ENCODE data around the gene SIL1. TPM values are rescaled to one million over a fixed set of nuclear protein-coding genes. Genes with fewer than 3 reads are reported as not detected.

Gene SIL1
- total RNA-seq, 1 donor from 2014 or later = 41.6 TPM

DNA sequence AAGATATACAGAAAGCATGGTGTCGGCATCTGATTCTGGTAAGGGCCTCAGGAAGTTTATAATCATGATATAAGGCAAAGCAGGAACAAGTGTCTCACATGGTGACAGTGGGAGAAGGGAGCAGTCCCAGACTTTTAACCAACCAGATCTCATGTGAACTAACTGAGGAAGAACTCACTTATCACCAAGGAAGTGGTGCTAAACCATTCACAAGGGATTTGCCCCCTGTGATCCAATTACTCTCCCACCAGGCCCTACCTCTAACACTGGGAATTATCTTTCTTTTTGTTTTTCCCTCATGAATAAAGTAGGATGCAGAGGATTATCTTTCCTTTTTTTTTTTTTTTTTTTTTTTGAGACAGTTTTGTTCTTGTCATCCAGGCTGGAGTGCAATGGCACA is 199.6 kb downstream of the SIL1 start:
- H4K20me1 ChIP-seq (ENCODE audit: insufficient read depth, low read length) = no peaks in the 10 kb centered on the region
- no peaks in the 10 kb centered on the region for H3K4me1 ChIP-seq (ENCODE audit: insufficient read depth, low read length)
- no peaks in the 10 kb centered on the region for H3K79me2 ChIP-seq (ENCODE audit: insufficient read depth, low read length)
- TF ChIP-seq, protein P1, sequence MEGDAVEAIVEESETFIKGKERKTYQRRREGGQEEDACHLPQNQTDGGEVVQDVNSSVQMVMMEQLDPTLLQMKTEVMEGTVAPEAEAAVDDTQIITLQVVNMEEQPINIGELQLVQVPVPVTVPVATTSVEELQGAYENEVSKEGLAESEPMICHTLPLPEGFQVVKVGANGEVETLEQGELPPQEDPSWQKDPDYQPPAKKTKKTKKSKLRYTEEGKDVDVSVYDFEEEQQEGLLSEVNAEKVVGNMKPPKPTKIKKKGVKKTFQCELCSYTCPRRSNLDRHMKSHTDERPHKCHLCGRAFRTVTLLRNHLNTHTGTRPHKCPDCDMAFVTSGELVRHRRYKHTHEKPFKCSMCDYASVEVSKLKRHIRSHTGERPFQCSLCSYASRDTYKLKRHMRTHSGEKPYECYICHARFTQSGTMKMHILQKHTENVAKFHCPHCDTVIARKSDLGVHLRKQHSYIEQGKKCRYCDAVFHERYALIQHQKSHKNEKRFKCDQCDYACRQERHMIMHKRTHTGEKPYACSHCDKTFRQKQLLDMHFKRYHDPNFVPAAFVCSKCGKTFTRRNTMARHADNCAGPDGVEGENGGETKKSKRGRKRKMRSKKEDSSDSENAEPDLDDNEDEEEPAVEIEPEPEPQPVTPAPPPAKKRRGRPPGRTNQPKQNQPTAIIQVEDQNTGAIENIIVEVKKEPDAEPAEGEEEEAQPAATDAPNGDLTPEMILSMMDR (IDR thresholded peaks at IDR 0.05; ENCODE audit: insufficient read depth, low read depth, low read length) = no peak
- no peak for TF ChIP-seq EZH2 (IDR thresholded peaks at IDR 0.05; ENCODE audit: insufficient read depth, low read length)
- H3K4me3 Mint-ChIP-seq (ENCODE audit: unreplicated experiment) = no peak overlapping the region
- no peak for DNase-seq (ENCODE audit: low read depth)
- no peak overlapping the region for H3K27ac ChIP-seq (ENCODE audit: low read depth, low read length)
- no peak overlapping the region for H3K9ac ChIP-seq (ENCODE audit: low read length)
- no peak overlapping the region for H3K27ac Mint-ChIP-seq (ENCODE audit: unreplicated experiment)
- peaks cover 3% of the 10 kb centered on the region for H3K9me3 Mint-ChIP-seq (ENCODE audit: unreplicated experiment)
- no peaks in the 10 kb centered on the region for H3K36me3 ChIP-seq (ENCODE audit: insufficient read depth, low read length)
- no peaks in the 10 kb centered on the region for H3K9me3 ChIP-seq (ENCODE audit: insufficient read depth, low read depth, low read length)
- H3K4me2 ChIP-seq (ENCODE audit: low read length) = no peak overlapping the region
- H3K4me1 Mint-ChIP-seq (ENCODE audit: low read depth, unreplicated experiment) = no peaks in the 10 kb centered on the region
- no peaks in the 10 kb centered on the region for H3K27me3 ChIP-seq (ENCODE audit: insufficient read depth, low read length)
- FAIRE-seq = no peak
- H3K27me3 Mint-ChIP-seq (ENCODE audit: low read depth, unreplicated experiment) = no peaks in the 10 kb centered on the region
- H2AFZ ChIP-seq (ENCODE audit: low read depth, low read length) = no peak overlapping the region
- H3K36me3 Mint-ChIP-seq (ENCODE audit: low read depth, unreplicated experiment) = peaks cover 8% of the 10 kb centered on the region
- no peak overlapping the region for H3K4me3 ChIP-seq (ENCODE audit: insufficient read depth, low read depth, low read length)

- Histone ChIP-seq H3K4me1 (ENCODE audit: insufficient read depth, low read length) (no peaks in the 10 kb centered on the region), H4K20me1 (ENCODE audit: insufficient read depth, low read length) (no peaks in the 10 kb centered on the region), H3K27me3 (ENCODE audit: insufficient read depth, low read length) (no peaks in the 10 kb centered on the region), H3K79me2 (ENCODE audit: insufficient read depth, low read length) (no peaks in the 10 kb centered on the region), H3K4me3 (ENCODE audit: insufficient read depth, low read depth, low read length) (no peak overlapping the region), H3K4me2 (ENCODE audit: low read length) (no peak overlapping the region), H3K9ac (ENCODE audit: low read length) (no peak overlapping the region), H3K9me3 (ENCODE audit: insufficient read depth, low read depth, low read length) (no peaks in the 10 kb centered on the region), H3K27ac (ENCODE audit: low read depth, low read length) (no peak overlapping the region), H2AFZ (ENCODE audit: low read depth, low read length) (no peak overlapping the region), H3K36me3 (ENCODE audit: insufficient read depth, low read length) (no peaks in the 10 kb centered on the region)
- TF ChIP-seq, protein P1 (IDR thresholded peaks at IDR 0.05; ENCODE audit: insufficient read depth, low read depth, low read length) = no peak
- no peak for TF ChIP-seq EZH2 (IDR thresholded peaks at IDR 0.05; ENCODE audit: insufficient read depth, low read length)
- peaks cover 3% of the 10 kb centered on the region for H3K9me3 Mint-ChIP-seq (ENCODE audit: unreplicated experiment)
- FAIRE-seq (no peak), DNase-seq (ENCODE audit: low read depth) (no peak)
- peaks cover 10% of the 10 kb centered on the region for H3K36me3 Mint-ChIP-seq (ENCODE audit: low read depth, unreplicated experiment)
- H3K4me3 Mint-ChIP-seq (ENCODE audit: unreplicated experiment) = no peak overlapping the region
- no peak overlapping the region for H3K27ac Mint-ChIP-seq (ENCODE audit: unreplicated experiment)
- no peaks in the 10 kb centered on the region for H3K27me3 Mint-ChIP-seq (ENCODE audit: low read depth, unreplicated experiment)
- no peaks in the 10 kb centered on the region for H3K4me1 Mint-ChIP-seq (ENCODE audit: low read depth, unreplicated experiment)
Observed at GRCh38 chr5:138996120-138996519, 202.0 kb downstream of the SIL1 start.

DNA sequence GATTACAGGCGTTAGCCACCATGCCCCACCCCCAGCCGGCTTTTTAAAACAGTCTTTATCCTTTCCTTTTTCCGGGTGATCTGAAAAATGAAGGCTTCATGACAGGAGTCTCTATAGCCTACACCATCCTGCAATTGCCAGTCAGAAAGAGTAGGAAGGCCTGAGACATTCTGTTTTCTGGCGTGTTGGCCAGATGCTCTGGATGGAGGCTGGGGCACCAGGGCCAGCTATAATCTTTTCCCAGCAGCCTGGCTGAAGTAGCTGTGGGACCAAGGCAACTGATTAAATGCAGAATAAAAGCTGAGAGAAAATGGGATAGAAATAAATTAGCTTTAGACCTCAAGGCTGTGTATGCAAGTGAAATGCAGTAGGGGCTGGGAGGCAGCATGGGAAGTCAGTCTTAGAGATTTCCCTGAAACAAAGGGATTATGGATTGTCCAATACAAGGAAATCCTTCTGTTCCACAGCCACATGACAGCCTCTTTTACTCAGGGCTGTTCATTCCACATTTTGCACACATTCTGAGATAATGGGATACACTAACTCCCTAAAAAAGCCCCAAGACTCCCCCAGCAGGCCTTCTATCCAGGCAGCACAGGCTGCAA is 207.1 kb downstream of the SIL1 start:
- DNase-seq (ENCODE audit: low read depth) = no peak
- no peaks in the 10 kb centered on the region for H3K36me3 ChIP-seq (ENCODE audit: insufficient read depth, low read length)
- no peak overlapping the region for H3K4me2 ChIP-seq (ENCODE audit: low read length)
- H4K20me1 ChIP-seq (ENCODE audit: insufficient read depth, low read length) = no peaks in the 10 kb centered on the region
- no peak overlapping the region for H2AFZ ChIP-seq (ENCODE audit: low read depth, low read length)
- Mint-ChIP-seq H3K36me3 (ENCODE audit: low read depth, unreplicated experiment) (peaks cover 4% of the 10 kb centered on the region), H3K9me3 (ENCODE audit: unreplicated experiment) (peaks cover 2% of the 10 kb centered on the region), H3K27me3 (ENCODE audit: low read depth, unreplicated experiment) (no peaks in the 10 kb centered on the region), H3K27ac (ENCODE audit: unreplicated experiment) (no peak overlapping the region), H3K4me1 (ENCODE audit: low read depth, unreplicated experiment) (peaks cover 12% of the 10 kb centered on the region), H3K4me3 (ENCODE audit: unreplicated experiment) (no peak overlapping the region)
- H3K27ac ChIP-seq (ENCODE audit: low read depth, low read length) = no peak overlapping the region
- FAIRE-seq = no peak
- no peak overlapping the region for H3K4me3 ChIP-seq (ENCODE audit: insufficient read depth, low read depth, low read length)
- no peak for TF ChIP-seq EZH2 (IDR thresholded peaks at IDR 0.05; ENCODE audit: insufficient read depth, low read length)
- TF ChIP-seq, protein P1 (IDR thresholded peaks at IDR 0.05; ENCODE audit: insufficient read depth, low read depth, low read length) = no peak
- H3K9me3 ChIP-seq (ENCODE audit: insufficient read depth, low read depth, low read length) = no peaks in the 10 kb centered on the region
- peaks cover 8% of the 10 kb centered on the region for H3K4me1 ChIP-seq (ENCODE audit: insufficient read depth, low read length)
- no peak overlapping the region for H3K9ac ChIP-seq (ENCODE audit: low read length)
- no peaks in the 10 kb centered on the region for H3K27me3 ChIP-seq (ENCODE audit: insufficient read depth, low read length)
- no peaks in the 10 kb centered on the region for H3K79me2 ChIP-seq (ENCODE audit: insufficient read depth, low read length)
